GM12878 (cell line): ENCODE results near the gene FCHSD2. TPM values are rescaled to one million over a fixed set of nuclear protein-coding genes. Genes with fewer than 3 reads are reported as not detected.

Source experiments
- ATAC-seq: fragments of 200-7000 bp; cut with Tn5 transposase; 3 replicates; pipeline ENCODE4 v1.9.1; 2020; ENCODE audit warnings: mild to moderate bottlenecking, moderate library complexity
- BruUV-seq: library from RNA; stranded (reverse); fragments of 400-500 nt; replicated peaks from 2 replicates; lab custom pipeline; 2021; lab: Mats Ljungman, UMichigan
- CTCF ChIA-PET: fragments of 300-600 bp; sonication (Branson Sonifier 250); formaldehyde crosslinking; extraction: SDS; loops from one replicate; lab custom pipeline; 2021; ENCODE audit warnings: inconsistent platforms; lab: Yijun Ruan, JAX
- POLR2A ChIA-PET: fragments of 350-600 bp; formaldehyde crosslinking; extraction: SDS; loops from one replicate; lab custom pipeline; 2021; ENCODE audit warnings: inconsistent platforms; lab: Charles Lee
- RAD21 ChIA-PET: fragments of 300-600 bp; sonication (Branson Sonifier 250); formaldehyde crosslinking; loops from one replicate; lab custom pipeline; 2023; ENCODE audit warnings: antibody characterized with exemption; ENCODE audit not compliant: unreplicated experiment; lab: Charles Lee
- SMC1A ChIA-PET: fragments of 300-600 bp; sonication (Branson Sonifier 250); formaldehyde crosslinking; loops from one replicate; lab custom pipeline; 2023; ENCODE audit not compliant: unreplicated experiment, uncharacterized antibody; lab: Charles Lee
- DNase-seq: peaks from one replicate; pipeline ENCODE4 v3.0.0-alpha.2; 2011; ENCODE audit warnings: low read depth, low spot score
- FAIRE-seq: peaks from 3 replicates; lab custom pipeline; 2011; peaks lifted over from hg19 to GRCh38; lab: Jason Lieb, UNC
- H2AFZ ChIP-seq: 2 replicates; pipeline ENCODE4 v1.6.0; 2011; ENCODE audit warnings: low read depth, low read length, control low read depth; ENCODE audit not compliant: control insufficient read depth
- H3K27ac ChIP-seq: 2 replicates; pipeline ENCODE4 v1.5.1; 2011; ENCODE audit warnings: control low read depth; ENCODE audit not compliant: control insufficient read depth, insufficient read depth
- H3K27me3 ChIP-seq, 2 experiments: replicated peaks in 1 of 2; 2 replicates each; pipeline versions ENCODE4 v1.6.0 to v1.6.1; 2011; ENCODE audit warnings: low read length in 1 of 2; ENCODE audit not compliant: control insufficient read depth in 2 of 2, insufficient read depth in 2 of 2
- H3K36me3 ChIP-seq, 2 experiments: 2 replicates each; pipeline ENCODE4 v1.5.1; 2011; ENCODE audit warnings: low read length in 1 of 2; ENCODE audit not compliant: control insufficient read depth in 2 of 2, insufficient read depth in 2 of 2
- H3K4me1 ChIP-seq: 2 replicates; pipeline ENCODE4 v1.6.1; 2011; ENCODE audit warnings: mild to moderate bottlenecking, low read length, moderate library complexity, mixed read lengths; ENCODE audit not compliant: control insufficient read depth, insufficient read depth
- H3K4me2 ChIP-seq: 2 replicates; pipeline ENCODE4 v1.6.0; 2011; ENCODE audit warnings: control low read depth; ENCODE audit not compliant: control insufficient read depth, insufficient read depth
- H3K4me3 ChIP-seq: fragments of 200-600 bp; sonication (generic); 2 replicates; pipeline ENCODE4 v1.5.1; 2016
- H3K79me2 ChIP-seq: 2 replicates; pipeline ENCODE4 v1.6.0; 2011; ENCODE audit warnings: low read length; ENCODE audit not compliant: control insufficient read depth, insufficient read depth
- H3K9ac ChIP-seq: 2 replicates; pipeline ENCODE4 v1.8.0; 2011; ENCODE audit warnings: low read length, control low read depth, mixed read lengths; ENCODE audit not compliant: control insufficient read depth, insufficient read depth
- H3K9me3 ChIP-seq: replicated peaks from 3 replicates; pipeline ENCODE4 v1.5.1; 2011; ENCODE audit warnings: mild to moderate bottlenecking, low read length; ENCODE audit not compliant: control insufficient read depth, insufficient read depth
- H4K20me1 ChIP-seq: 2 replicates; pipeline ENCODE4 v1.6.0; 2011; ENCODE audit not compliant: control insufficient read depth, insufficient read depth
- BCL11A ChIP-seq: IDR thresholded peaks from 2 replicates; pipeline ENCODE4 v1.6.1; 2011; ENCODE audit warnings: low read depth, low read length
- CBX3 ChIP-seq: fragments of 200-600 bp; sonication (generic); IDR thresholded peaks from 2 replicates; pipeline ENCODE4 v1.6.1; 2016; ENCODE audit warnings: low read depth, borderline replicate concordance
- FOXM1 ChIP-seq: IDR thresholded peaks from 2 replicates; pipeline ENCODE4 v1.6.1; 2012; ENCODE audit warnings: low read depth, mild to moderate bottlenecking, inconsistent platforms, low read length, moderate library complexity
- HDAC2 ChIP-seq: fragments of 200-600 bp; sonication (generic); IDR thresholded peaks from 2 replicates; pipeline ENCODE4 v1.6.1; 2017
- IRF5 ChIP-seq: fragments of 450-650 bp; IDR thresholded peaks from 2 replicates; pipeline ENCODE4 v1.6.1; 2017; ENCODE audit warnings: borderline replicate concordance
- MAX ChIP-seq: IDR thresholded peaks from 2 replicates; pipeline ENCODE4 v1.6.1; 2012; ENCODE audit warnings: low read depth, low read length, improper control_type of control experiment
- MYC ChIP-seq: IDR thresholded peaks from 2 replicates; pipeline ENCODE4 v1.6.1; 2011; ENCODE audit warnings: mild to moderate bottlenecking, low read length, moderate library complexity, inconsistent platforms; ENCODE audit not compliant: insufficient read depth, insufficient replicate concordance, insufficient read length, severe bottlenecking
- POLR2AphosphoS5 ChIP-seq: IDR thresholded peaks from 2 replicates; pipeline ENCODE4 v1.6.1; 2011; ENCODE audit warnings: mild to moderate bottlenecking, low read length, inconsistent platforms
- POU2F2 ChIP-seq: IDR thresholded peaks from 3 replicates; pipeline ENCODE4 v1.6.1; 2011; ENCODE audit warnings: low read depth, mild to moderate bottlenecking, low read length, borderline replicate concordance
- TAF1 ChIP-seq: IDR thresholded peaks from 2 replicates; pipeline ENCODE4 v1.6.1; 2011; ENCODE audit warnings: mild to moderate bottlenecking, low read depth, low read length, borderline replicate concordance
- TCF3 ChIP-seq: IDR thresholded peaks from 2 replicates; pipeline ENCODE4 v1.6.1; 2012; ENCODE audit warnings: low read depth, mild to moderate bottlenecking, low read length, borderline replicate concordance; ENCODE audit not compliant: insufficient read depth
- ZNF622 ChIP-seq: fragments of 450-650 bp; IDR thresholded peaks from 2 replicates; pipeline ENCODE4 v1.6.1; 2017; ENCODE audit warnings: mild to moderate bottlenecking, inconsistent platforms
- in situ Hi-C: fragments of 300-500 bp; cut with MboI; formaldehyde crosslinking; loops from 9 replicates; pipeline ENCODE4 v1.14.3; 2018; ENCODE audit warnings: mixed read lengths
- intact Hi-C: fragments of 100-400 bp; cut with micrococcal nuclease; formaldehyde crosslinking; loops from one replicate; pipeline ENCODE4 v1.14.2; 2022; ENCODE audit not compliant: unreplicated experiment
- polyA plus RNA-seq, 11 experiments: library from polyadenylated mRNA; depleted of rRNA in 4 of 11; unstranded in 6 of 11; stranded (reverse) in 5 of 11; fragments of >200 nt; fragmentation: Nextera tagmentation in 4 of 11; fragmentation: Illumina TruSeq in 1 of 11; extraction: Ambion mirVana in 4 of 11; extraction: Trizol in 1 of 11; gene quantifications; 1 replicate in 1 of 11; 2 replicates in 10 of 11; pipeline versions ENCODE4 v1.2.1 to v1.2.3, GENCODE V29; 2011 to 2016; ENCODE audit warnings: inconsistent platforms in 2 of 11, missing spikeins in 2 of 11, low read depth in 1 of 11
- total RNA-seq, 4 experiments: library from RNA; depleted of rRNA in 3 of 4; stranded (reverse); fragments of >200 nt in 3 of 4; fragmentation: Illumina TruSeq in 1 of 4; extraction: Trizol in 1 of 4; gene quantifications; 2 replicates each; pipeline versions ENCODE4 v1.2.1 to v1.2.3, GENCODE V29; 2013 to 2021
- TF ChIP-seq, protein P1 (sequence below): IDR thresholded peaks from 2 replicates; pipeline ENCODE4 v1.6.1; 2012; ENCODE audit warnings: low read length, inconsistent platforms
- TF ChIP-seq, protein P2 (sequence below): IDR thresholded peaks from 2 replicates; pipeline ENCODE4 v1.6.1; 2012; ENCODE audit warnings: improper control_type of control experiment, low read depth, low read length; ENCODE audit not compliant: insufficient replicate concordance

Gene FCHSD2
- total and polyA plus RNA-seq, 10 of the 15 experiments (the other 5 are each of a cell fraction or from before 2014, with no cell fraction given), result 13.2 to 89.8 (median 47.8) TPM

GRCh38 chr11:72920001-72920400 lies 222.1 kb downstream of the FCHSD2 start:
- peaks cover 2% of the 10 kb centered on the region; the same call in 2 of the 3 replicates for H3K9me3 ChIP-seq
- CTCF ChIA-PET, result interaction anchor here (1.2 to 1.7 kb wide), 4 partner anchors 29 to 257 kb away, joined by 3 to 9 read pairs (median 4); no protein-coding TSS in a partner anchor
- POLR2A ChIA-PET, result no interaction called here
- FAIRE-seq (no peak), DNase-seq (no peak), ATAC-seq (no peak)
- H3K27ac ChIP-seq, result no peak overlapping the region
- peaks cover 2 to 17% of the 10 kb centered on the region in 2 experiments; a peak in 2 of 4 replicates for H3K36me3 ChIP-seq
- RAD21 ChIA-PET, result interaction anchor here (1.4 to 2.2 kb wide), 2 partner anchors 222 to 258 kb away, joined by 4 to 10 read pairs; partner anchors contain the start of gene FCHSD2
- no TSS peak for BruUV-seq
- H3K4me1 ChIP-seq, result no peaks in the 10 kb centered on the region
- H4K20me1 ChIP-seq, result no peaks in the 10 kb centered on the region
- no peak for TF ChIP-seq BCL11A
- TF ChIP-seq MAX, result no peak
- no peak for TF ChIP-seq FOXM1
- no peak for TF ChIP-seq POLR2AphosphoS5
- TF ChIP-seq MYC, result no peak
- no peak for TF ChIP-seq ZNF622
- no peak for TF ChIP-seq HDAC2
- TF ChIP-seq, protein P1, sequence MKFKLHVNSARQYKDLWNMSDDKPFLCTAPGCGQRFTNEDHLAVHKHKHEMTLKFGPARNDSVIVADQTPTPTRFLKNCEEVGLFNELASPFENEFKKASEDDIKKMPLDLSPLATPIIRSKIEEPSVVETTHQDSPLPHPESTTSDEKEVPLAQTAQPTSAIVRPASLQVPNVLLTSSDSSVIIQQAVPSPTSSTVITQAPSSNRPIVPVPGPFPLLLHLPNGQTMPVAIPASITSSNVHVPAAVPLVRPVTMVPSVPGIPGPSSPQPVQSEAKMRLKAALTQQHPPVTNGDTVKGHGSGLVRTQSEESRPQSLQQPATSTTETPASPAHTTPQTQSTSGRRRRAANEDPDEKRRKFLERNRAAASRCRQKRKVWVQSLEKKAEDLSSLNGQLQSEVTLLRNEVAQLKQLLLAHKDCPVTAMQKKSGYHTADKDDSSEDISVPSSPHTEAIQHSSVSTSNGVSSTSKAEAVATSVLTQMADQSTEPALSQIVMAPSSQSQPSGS, result no peak
- no peak for TF ChIP-seq TAF1
- TF ChIP-seq, protein P2, sequence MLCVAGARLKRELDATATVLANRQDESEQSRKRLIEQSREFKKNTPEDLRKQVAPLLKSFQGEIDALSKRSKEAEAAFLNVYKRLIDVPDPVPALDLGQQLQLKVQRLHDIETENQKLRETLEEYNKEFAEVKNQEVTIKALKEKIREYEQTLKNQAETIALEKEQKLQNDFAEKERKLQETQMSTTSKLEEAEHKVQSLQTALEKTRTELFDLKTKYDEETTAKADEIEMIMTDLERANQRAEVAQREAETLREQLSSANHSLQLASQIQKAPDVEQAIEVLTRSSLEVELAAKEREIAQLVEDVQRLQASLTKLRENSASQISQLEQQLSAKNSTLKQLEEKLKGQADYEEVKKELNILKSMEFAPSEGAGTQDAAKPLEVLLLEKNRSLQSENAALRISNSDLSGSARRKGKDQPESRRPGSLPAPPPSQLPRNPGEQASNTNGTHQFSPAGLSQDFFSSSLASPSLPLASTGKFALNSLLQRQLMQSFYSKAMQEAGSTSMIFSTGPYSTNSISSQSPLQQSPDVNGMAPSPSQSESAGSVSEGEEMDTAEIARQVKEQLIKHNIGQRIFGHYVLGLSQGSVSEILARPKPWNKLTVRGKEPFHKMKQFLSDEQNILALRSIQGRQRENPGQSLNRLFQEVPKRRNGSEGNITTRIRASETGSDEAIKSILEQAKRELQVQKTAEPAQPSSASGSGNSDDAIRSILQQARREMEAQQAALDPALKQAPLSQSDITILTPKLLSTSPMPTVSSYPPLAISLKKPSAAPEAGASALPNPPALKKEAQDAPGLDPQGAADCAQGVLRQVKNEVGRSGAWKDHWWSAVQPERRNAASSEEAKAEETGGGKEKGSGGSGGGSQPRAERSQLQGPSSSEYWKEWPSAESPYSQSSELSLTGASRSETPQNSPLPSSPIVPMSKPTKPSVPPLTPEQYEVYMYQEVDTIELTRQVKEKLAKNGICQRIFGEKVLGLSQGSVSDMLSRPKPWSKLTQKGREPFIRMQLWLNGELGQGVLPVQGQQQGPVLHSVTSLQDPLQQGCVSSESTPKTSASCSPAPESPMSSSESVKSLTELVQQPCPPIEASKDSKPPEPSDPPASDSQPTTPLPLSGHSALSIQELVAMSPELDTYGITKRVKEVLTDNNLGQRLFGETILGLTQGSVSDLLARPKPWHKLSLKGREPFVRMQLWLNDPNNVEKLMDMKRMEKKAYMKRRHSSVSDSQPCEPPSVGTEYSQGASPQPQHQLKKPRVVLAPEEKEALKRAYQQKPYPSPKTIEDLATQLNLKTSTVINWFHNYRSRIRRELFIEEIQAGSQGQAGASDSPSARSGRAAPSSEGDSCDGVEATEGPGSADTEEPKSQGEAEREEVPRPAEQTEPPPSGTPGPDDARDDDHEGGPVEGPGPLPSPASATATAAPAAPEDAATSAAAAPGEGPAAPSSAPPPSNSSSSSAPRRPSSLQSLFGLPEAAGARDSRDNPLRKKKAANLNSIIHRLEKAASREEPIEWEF, result no peak
- TF ChIP-seq IRF5, result no peak
- TF ChIP-seq TCF3, result no peak
- TF ChIP-seq POU2F2, result no peak
- TF ChIP-seq CBX3, result no peak
- SMC1A ChIA-PET, result interaction anchor here (1.7 to 1.9 kb wide), 3 partner anchors 8 to 259 kb away, joined by 5 to 7 read pairs (median 5); no protein-coding TSS in a partner anchor
- intact Hi-C loops (no loop called here), in situ Hi-C loops (no loop called here)
- no peak overlapping the region for H3K9ac ChIP-seq
- H3K4me3 ChIP-seq, result no peak overlapping the region
- no peak overlapping the region for H2AFZ ChIP-seq
- no peaks in the 10 kb centered on the region for H3K27me3 ChIP-seq
- no peak overlapping the region for H3K4me2 ChIP-seq
- no peaks in the 10 kb centered on the region; the same call in 1 of the 2 replicates for H3K79me2 ChIP-seq
